ENCODE data around the gene PARK7. TPM values are rescaled to one million over a fixed set of nuclear protein-coding genes. Genes with fewer than 3 reads are reported as not detected.
"Not testable (repeated sequence)": the region's sequence is repeated elsewhere in the genome, so short reads cannot be mapped to it uniquely, and the experiment has no call there.

Gene PARK7
- total and polyA plus RNA-seq, 4 donors, result 178 to 435 (median 375) TPM

GRCh38 chr1:7960165-7960564 is 1.3 kb upstream of the PARK7 start:
- Histone ChIP-seq H3K27ac (ENCODE audit: low read depth, low read length) (no peak overlapping the region), H3K9me3 (ENCODE audit: control insufficient read depth, insufficient read depth, low read length) (no peaks in the 10 kb centered on the region), H3K27me3 (ENCODE audit: control insufficient read depth, insufficient read depth, low read length) (no peaks in the 10 kb centered on the region), H3K4me3 (ENCODE audit: low read depth, low read length) (no peak overlapping the region), H3K4me1 (ENCODE audit: control insufficient read depth, insufficient read depth, low read length) (peaks cover 8% of the 10 kb centered on the region), H3K36me3 (ENCODE audit: control insufficient read depth, insufficient read depth, low read length) (peaks cover 11% of the 10 kb centered on the region)
- 100% methylated on average over 2 of the region's 2 CpGs for WGBS (ENCODE audit: insufficient coverage)
- no peak for DNase-seq (ENCODE audit: low read depth in 4 of 6, low spot score in 6 of 6)

DNA sequence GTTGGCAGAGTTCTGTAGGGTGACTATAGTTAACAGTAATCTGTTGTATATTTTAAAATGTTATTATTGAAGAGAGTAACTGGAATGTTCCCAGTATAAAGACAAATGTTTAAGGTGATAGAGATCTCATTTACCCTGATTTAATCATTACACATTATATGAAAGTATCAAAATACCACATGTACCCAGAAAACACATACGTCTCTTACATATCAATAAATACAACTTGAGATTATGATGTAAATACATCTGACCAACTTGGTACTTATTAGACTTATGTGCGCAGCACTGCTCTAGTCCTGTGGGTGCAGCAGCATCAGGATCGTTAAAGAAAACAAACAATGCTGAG is 670 bp upstream of the PARK7 start:
- H3K4me3 ChIP-seq (ENCODE audit: low read depth, low read length), result peak overlapping the region; percentile 93
- peak overlapping the region; percentile 94 for H3K27ac ChIP-seq (ENCODE audit: low read depth, low read length)
- WGBS (ENCODE audit: insufficient coverage), result no CpG with 5 or more reads among the region's 3 CpGs
- peaks cover 8% of the 10 kb centered on the region for H3K4me1 ChIP-seq (ENCODE audit: control insufficient read depth, insufficient read depth, low read length)
- peaks cover 17% of the 10 kb centered on the region for H3K36me3 ChIP-seq (ENCODE audit: control insufficient read depth, insufficient read depth, low read length)
- H3K9me3 ChIP-seq (ENCODE audit: control insufficient read depth, insufficient read depth, low read length), result no peaks in the 10 kb centered on the region
- DNase-seq (ENCODE audit: low read depth in 4 of 6, low spot score in 6 of 6), result no peak
- H3K27me3 ChIP-seq (ENCODE audit: control insufficient read depth, insufficient read depth, low read length), result no peaks in the 10 kb centered on the region

DNA sequence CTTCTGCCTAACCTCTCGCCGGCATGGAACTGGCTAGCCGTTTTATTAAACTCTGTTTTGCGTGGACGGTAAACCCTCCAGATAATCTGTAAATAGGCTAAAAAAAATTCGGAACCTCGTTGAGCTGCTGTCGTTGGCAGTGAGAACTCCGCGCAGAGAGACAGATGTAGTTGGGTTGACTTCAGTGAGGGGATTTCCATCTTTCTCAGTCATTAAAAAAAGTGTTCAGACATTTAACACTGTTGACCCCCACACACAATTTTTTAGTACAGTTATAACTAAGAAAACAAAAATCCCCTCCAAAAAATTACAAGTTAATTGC is 464 bp downstream of the PARK7 start:
- Histone ChIP-seq H3K9me3 (ENCODE audit: control insufficient read depth, insufficient read depth, low read length) (no peaks in the 10 kb centered on the region), H3K4me3 (ENCODE audit: low read depth, low read length) (peak overlapping the region; percentile 93), H3K4me1 (ENCODE audit: control insufficient read depth, insufficient read depth, low read length) (peaks cover 8% of the 10 kb centered on the region), H3K27me3 (ENCODE audit: control insufficient read depth, insufficient read depth, low read length) (no peaks in the 10 kb centered on the region), H3K36me3 (ENCODE audit: control insufficient read depth, insufficient read depth, low read length) (peaks cover 23% of the 10 kb centered on the region), H3K27ac (ENCODE audit: low read depth, low read length) (peak overlapping the region; percentile 94)
- WGBS (ENCODE audit: insufficient coverage), result 0% methylated on average over 6 of the region's 10 CpGs
- no peak for DNase-seq (ENCODE audit: low read depth in 4 of 6, low spot score in 6 of 6)

DNA sequence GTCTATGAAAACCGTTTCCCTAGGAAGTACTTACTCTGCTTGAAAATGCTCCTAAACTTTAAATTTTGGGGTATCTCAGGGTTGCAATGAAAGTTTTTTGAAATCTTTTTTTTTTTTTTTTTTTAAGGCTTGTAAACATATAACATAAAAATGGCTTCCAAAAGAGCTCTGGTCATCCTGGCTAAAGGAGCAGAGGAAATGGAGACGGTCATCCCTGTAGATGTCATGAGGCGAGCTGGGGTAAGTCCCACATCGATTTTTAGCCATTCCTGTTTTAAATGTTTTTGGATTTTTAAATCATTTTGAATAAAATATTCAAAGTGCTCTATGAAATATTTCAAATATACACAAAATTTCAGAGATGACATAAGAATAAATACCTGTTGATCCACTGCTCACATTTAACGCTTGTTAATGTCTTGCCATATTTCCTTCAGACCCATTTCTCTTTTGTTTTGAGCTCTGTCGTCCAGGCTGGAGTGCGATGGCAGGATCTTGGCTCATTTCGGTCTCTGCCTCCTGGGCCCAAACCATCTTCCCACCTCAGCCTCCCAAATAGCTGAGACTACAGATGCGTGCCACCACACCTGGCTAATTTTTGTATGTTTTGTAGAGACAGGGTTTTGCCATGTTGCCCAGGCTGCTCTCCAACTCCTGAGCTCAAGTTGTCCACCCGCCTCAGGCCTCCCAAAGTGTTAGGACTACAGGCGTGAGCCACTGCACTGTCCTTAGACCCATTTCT is 1.3 kb downstream of the PARK7 start:
- Histone ChIP-seq H3K27me3 (ENCODE audit: control insufficient read depth, insufficient read depth, low read length) (no peaks in the 10 kb centered on the region), H3K27ac (ENCODE audit: low read depth, low read length) (no peak overlapping the region), H3K4me1 (ENCODE audit: control insufficient read depth, insufficient read depth, low read length) (peaks cover 8% of the 10 kb centered on the region), H3K4me3 (ENCODE audit: low read depth, low read length) (peak overlapping the region; percentile 93), H3K36me3 (ENCODE audit: control insufficient read depth, insufficient read depth, low read length) (peaks cover 26% of the 10 kb centered on the region), H3K9me3 (ENCODE audit: control insufficient read depth, insufficient read depth, low read length) (no peaks in the 10 kb centered on the region)
- DNase-seq (ENCODE audit: low read depth in 4 of 6, low spot score in 6 of 6), result no peak
- 89% methylated on average over 5 of the region's 11 CpGs for WGBS (ENCODE audit: insufficient coverage)

- peaks cover 27% of the 10 kb centered on the region for H3K36me3 ChIP-seq (ENCODE audit: control insufficient read depth, insufficient read depth, low read length)
- H3K27me3 ChIP-seq (ENCODE audit: control insufficient read depth, insufficient read depth, low read length); H3K4me1 ChIP-seq (ENCODE audit: control insufficient read depth, insufficient read depth, low read length); H3K9me3 ChIP-seq (ENCODE audit: control insufficient read depth, insufficient read depth, low read length); H3K27ac ChIP-seq (ENCODE audit: low read depth, low read length); DNase-seq (ENCODE audit: low read depth in 4 of 6, low spot score in 6 of 6); H3K4me3 ChIP-seq (ENCODE audit: low read depth, low read length): not testable (repeated sequence)
- WGBS (ENCODE audit: insufficient coverage), result 98% methylated on average over 11 of the region's 12 CpGs
These were observed 1.8 kb downstream of the PARK7 start for GRCh38 chr1:7963378-7963730.

DNA sequence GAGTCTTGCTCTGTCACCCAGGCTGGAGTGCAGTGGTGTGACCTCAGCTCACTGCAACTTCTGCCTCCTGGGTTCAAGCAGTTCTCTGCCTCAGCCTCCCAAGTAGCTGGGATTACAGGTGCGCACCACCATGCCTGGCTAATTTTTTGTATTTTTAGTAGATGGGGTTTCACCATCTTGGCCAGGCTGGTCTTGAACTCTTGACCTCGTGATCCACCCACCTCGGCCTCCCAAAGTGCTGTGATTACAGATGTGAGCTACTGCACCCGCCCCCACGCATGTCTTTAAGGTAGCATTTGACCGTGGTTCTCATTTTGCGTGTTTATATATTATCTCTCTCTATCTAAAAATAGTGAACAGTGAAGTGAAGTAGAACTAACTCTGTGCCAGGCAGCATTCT is 2.3 kb downstream of the PARK7 start:
- not testable (repeated sequence) for H3K4me1 ChIP-seq (ENCODE audit: control insufficient read depth, insufficient read depth, low read length); DNase-seq (ENCODE audit: low read depth in 4 of 6, low spot score in 6 of 6); H3K27ac ChIP-seq (ENCODE audit: low read depth, low read length); H3K4me3 ChIP-seq (ENCODE audit: low read depth, low read length); H3K9me3 ChIP-seq (ENCODE audit: control insufficient read depth, insufficient read depth, low read length); H3K27me3 ChIP-seq (ENCODE audit: control insufficient read depth, insufficient read depth, low read length)
- 89% methylated on average over 3 of the region's 7 CpGs for WGBS (ENCODE audit: insufficient coverage)
- peaks cover 31% of the 10 kb centered on the region for H3K36me3 ChIP-seq (ENCODE audit: control insufficient read depth, insufficient read depth, low read length)

GRCh38 chr1:7964476-7964875 is 3.0 kb downstream of the PARK7 start:
- Histone ChIP-seq H3K4me3 (ENCODE audit: low read depth, low read length) (no peak overlapping the region), H3K9me3 (ENCODE audit: control insufficient read depth, insufficient read depth, low read length) (no peaks in the 10 kb centered on the region), H3K36me3 (ENCODE audit: control insufficient read depth, insufficient read depth, low read length) (peaks cover 34% of the 10 kb centered on the region), H3K27me3 (ENCODE audit: control insufficient read depth, insufficient read depth, low read length) (no peaks in the 10 kb centered on the region), H3K4me1 (ENCODE audit: control insufficient read depth, insufficient read depth, low read length) (peaks cover 8% of the 10 kb centered on the region), H3K27ac (ENCODE audit: low read depth, low read length) (no peak overlapping the region)
- DNase-seq (ENCODE audit: low read depth in 4 of 6, low spot score in 6 of 6), result no peak
- no CpG with 5 or more reads among the region's 3 CpGs for WGBS (ENCODE audit: insufficient coverage)

DNA sequence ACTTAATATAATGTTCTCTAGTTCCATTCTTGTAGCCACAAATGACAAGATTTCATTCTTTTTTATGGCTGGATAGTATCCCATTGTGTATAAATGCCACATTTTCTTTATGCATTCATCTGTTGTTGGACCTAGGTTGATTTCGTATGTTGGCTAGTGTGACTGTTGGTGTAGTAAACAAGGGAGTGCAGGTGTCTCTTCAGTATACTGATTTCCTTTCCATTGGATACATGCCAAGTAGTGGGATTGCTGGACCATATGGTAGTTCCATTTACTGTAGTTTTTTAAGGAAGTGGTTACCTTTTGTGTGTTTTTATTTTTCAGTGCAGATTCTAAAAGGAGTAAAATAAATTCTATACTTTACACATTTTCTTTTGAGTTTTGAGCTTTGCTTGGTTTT is 5.7 kb downstream of the PARK7 start:
- Histone ChIP-seq H3K27ac (ENCODE audit: low read depth, low read length) (no peak overlapping the region), H3K36me3 (ENCODE audit: control insufficient read depth, insufficient read depth, low read length) (peaks cover 58% of the 10 kb centered on the region), H3K4me3 (ENCODE audit: low read depth, low read length) (no peak overlapping the region), H3K4me1 (ENCODE audit: control insufficient read depth, insufficient read depth, low read length) (peaks cover 8% of the 10 kb centered on the region), H3K9me3 (ENCODE audit: control insufficient read depth, insufficient read depth, low read length) (no peaks in the 10 kb centered on the region), H3K27me3 (ENCODE audit: control insufficient read depth, insufficient read depth, low read length) (no peaks in the 10 kb centered on the region)
- WGBS (ENCODE audit: insufficient coverage), result no CpG with 5 or more reads among the region's 1 CpG
- DNase-seq (ENCODE audit: low read depth in 4 of 6, low spot score in 6 of 6), result peak in 2 of 6 donors; percentile 42 to 78

GRCh38 chr1:7967651-7968050 is 6.1 kb downstream of the PARK7 start:
- Histone ChIP-seq H3K4me1 (ENCODE audit: control insufficient read depth, insufficient read depth, low read length) (peaks cover 8% of the 10 kb centered on the region), H3K36me3 (ENCODE audit: control insufficient read depth, insufficient read depth, low read length) (peaks cover 61% of the 10 kb centered on the region), H3K4me3 (ENCODE audit: low read depth, low read length) (no peak overlapping the region), H3K27me3 (ENCODE audit: control insufficient read depth, insufficient read depth, low read length) (no peaks in the 10 kb centered on the region), H3K27ac (ENCODE audit: low read depth, low read length) (no peak overlapping the region), H3K9me3 (ENCODE audit: control insufficient read depth, insufficient read depth, low read length) (no peaks in the 10 kb centered on the region)
- 100% methylated on average over 1 of the region's 4 CpGs for WGBS (ENCODE audit: insufficient coverage)
- no peak for DNase-seq (ENCODE audit: low read depth in 4 of 6, low spot score in 6 of 6)

DNA sequence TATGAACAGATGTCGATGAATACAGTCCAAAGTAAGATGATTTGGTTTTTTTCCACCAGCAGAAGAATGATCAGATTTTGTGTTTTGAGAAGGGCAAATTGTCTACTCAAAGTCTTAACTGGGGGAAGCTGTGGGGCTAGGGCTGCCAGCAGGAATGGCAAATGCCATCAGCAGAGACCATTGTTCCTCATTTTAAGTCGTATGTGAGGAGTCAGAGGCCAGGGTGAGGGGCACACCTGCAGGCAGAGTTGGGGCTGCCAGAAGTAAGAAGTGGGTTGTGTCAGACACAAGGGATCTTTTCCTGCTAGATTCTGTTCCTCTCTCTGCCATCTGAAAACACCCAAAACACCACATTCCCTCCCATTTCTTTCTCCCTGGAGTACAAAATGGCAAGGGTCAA is 8.7 kb downstream of the PARK7 start:
- H3K27ac ChIP-seq (ENCODE audit: low read depth, low read length), result no peak overlapping the region
- no peak overlapping the region for H3K4me3 ChIP-seq (ENCODE audit: low read depth, low read length)

More for the DNA sequence above, 8.7 kb downstream of the PARK7 start:
- Histone ChIP-seq H3K27me3 (ENCODE audit: control insufficient read depth, insufficient read depth, low read length) (no peaks in the 10 kb centered on the region), H3K4me1 (ENCODE audit: control insufficient read depth, insufficient read depth, low read length) (no peaks in the 10 kb centered on the region), H3K36me3 (ENCODE audit: control insufficient read depth, insufficient read depth, low read length) (peaks cover 64% of the 10 kb centered on the region), H3K9me3 (ENCODE audit: control insufficient read depth, insufficient read depth, low read length) (no peaks in the 10 kb centered on the region)
- no peak for DNase-seq (ENCODE audit: low read depth in 4 of 6, low spot score in 6 of 6)
- 92% methylated on average over 2 of the region's 2 CpGs for WGBS (ENCODE audit: insufficient coverage)

Data from spinal cord (tissue), 10 donors.